Suprapubic skin (tissue), 4 donors: Measurements from ENCODE around the gene ABHD12B. TPM values are rescaled to one million over a fixed set of nuclear protein-coding genes. Genes with fewer than 3 reads are reported as not detected.

Experiments
- DNase-seq, 2 donors: peaks; one replicate each; pipeline ENCODE4 v3.0.0-alpha.2; 2019; ENCODE audit warnings: low spot score in 2 of 2
- H3K27ac ChIP-seq: fragments of 200-600 bp; sonication (generic); one replicate; pipeline ENCODE4 v1.5.1; 2019
- H3K27me3 ChIP-seq: fragments of 200-600 bp; sonication (generic); one replicate; pipeline ENCODE4 v1.5.1; 2019
- H3K36me3 ChIP-seq: fragments of 200-600 bp; sonication (generic); one replicate; pipeline ENCODE4 v1.5.1; 2019
- H3K4me1 ChIP-seq: fragments of 200-600 bp; sonication (generic); one replicate; pipeline ENCODE4 v1.5.1; 2019
- H3K4me3 ChIP-seq: fragments of 200-600 bp; sonication (generic); one replicate; pipeline ENCODE4 v1.5.1; 2019; ENCODE audit warnings: mild to moderate bottlenecking
- H3K9me3 ChIP-seq: fragments of 200-600 bp; sonication (generic); one replicate; pipeline ENCODE4 v1.5.1; 2019
- EP300 ChIP-seq: sonication (generic); formaldehyde crosslinking; IDR thresholded peaks from one replicate; pipeline ENCODE4 v1.6.1; 2017; ENCODE audit warnings: antibody characterized with exemption
- POLR2A ChIP-seq, 2 donors: fragments of 450-650 bp; IDR thresholded peaks; one replicate each; pipeline ENCODE4 v1.6.1; 2017; ENCODE audit warnings: antibody characterized with exemption in 2 of 2, mild to moderate bottlenecking in 2 of 2, moderate library complexity in 2 of 2
- POLR2AphosphoS5 ChIP-seq, 3 donors: sonication (generic); formaldehyde crosslinking; IDR thresholded peaks; one replicate each; pipeline ENCODE4 v1.6.1; 2017; ENCODE audit warnings: antibody characterized with exemption in 3 of 3
- WGBS: methylation state at CpG from one replicate; pipeline ENCODE4 v1.1.5; 2018; 5-methylcytosine and 5-hydroxymethylcytosine counted together
- total RNA-seq, 4 donors: library from RNA; depleted of rRNA; stranded (reverse); fragments of >200 nt; gene quantifications; one replicate each; pipeline ENCODE4 v1.1.0, GENCODE V29; 2016
- TF ChIP-seq, protein P1 (sequence below), 2 donors: fragments of 200-600 bp in 1 of 2; fragments of 450-650 bp in 1 of 2; sonication (generic) in 1 of 2; IDR thresholded peaks; one replicate each; pipeline ENCODE4 v1.5.1; 2016 to 2019; ENCODE audit warnings: antibody characterized with exemption in 2 of 2, mild to moderate bottlenecking in 1 of 2, moderate library complexity in 1 of 2

ABHD12B gene
- total RNA-seq, 4 donors from 2014 or later: 9.1 to 32.0 (median 25.2) TPM

DNA sequence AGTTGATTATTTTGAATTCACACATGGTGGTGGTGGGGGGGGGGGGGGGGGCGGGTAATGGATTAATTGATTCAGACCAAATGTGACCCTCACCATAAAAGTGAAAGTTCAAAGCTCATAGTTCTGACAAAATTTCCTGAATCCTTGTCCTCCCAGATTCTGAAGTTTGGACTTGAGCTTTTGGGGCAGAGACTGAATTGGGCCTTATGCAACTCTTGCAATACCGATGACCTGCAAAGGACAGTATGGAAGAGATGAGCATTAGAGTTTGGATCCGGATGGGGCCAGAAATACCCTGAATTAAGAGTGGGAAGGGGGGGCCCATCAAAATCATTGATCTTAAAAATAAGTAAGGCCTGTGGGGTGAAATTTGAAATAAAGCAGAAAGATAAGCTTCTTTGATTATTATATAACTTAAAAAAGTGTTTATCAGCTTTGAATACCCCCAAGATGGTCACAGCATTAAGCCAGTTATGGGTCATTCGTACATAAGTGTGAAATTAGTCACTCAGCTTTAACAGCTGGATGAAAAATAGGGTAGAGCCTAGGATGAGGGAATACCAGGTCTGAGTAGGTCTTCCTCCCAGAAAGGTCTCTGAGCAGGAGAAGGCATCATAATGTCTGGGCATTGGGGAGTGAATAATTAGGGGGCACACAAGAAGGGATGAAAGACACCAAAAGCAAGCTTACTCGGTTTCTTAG, 74.5 kb downstream of the ABHD12B start:
- Histone ChIP-seq H3K36me3 (no peaks in the 10 kb centered on the region), H3K4me3 (no peak overlapping the region), H3K27me3 (no peaks in the 10 kb centered on the region), H3K9me3 (no peaks in the 10 kb centered on the region), H3K27ac (no peak overlapping the region), H3K4me1 (peaks cover 19% of the 10 kb centered on the region)
- 92% methylated on average over 5 of the region's 5 CpGs for WGBS
- TF ChIP-seq POLR2AphosphoS5 (IDR thresholded peaks at IDR 0.05): no peak
- no peak for TF ChIP-seq EP300
- TF ChIP-seq POLR2A (IDR thresholded peaks at IDR 0.05): no peak
- TF ChIP-seq, protein P1, sequence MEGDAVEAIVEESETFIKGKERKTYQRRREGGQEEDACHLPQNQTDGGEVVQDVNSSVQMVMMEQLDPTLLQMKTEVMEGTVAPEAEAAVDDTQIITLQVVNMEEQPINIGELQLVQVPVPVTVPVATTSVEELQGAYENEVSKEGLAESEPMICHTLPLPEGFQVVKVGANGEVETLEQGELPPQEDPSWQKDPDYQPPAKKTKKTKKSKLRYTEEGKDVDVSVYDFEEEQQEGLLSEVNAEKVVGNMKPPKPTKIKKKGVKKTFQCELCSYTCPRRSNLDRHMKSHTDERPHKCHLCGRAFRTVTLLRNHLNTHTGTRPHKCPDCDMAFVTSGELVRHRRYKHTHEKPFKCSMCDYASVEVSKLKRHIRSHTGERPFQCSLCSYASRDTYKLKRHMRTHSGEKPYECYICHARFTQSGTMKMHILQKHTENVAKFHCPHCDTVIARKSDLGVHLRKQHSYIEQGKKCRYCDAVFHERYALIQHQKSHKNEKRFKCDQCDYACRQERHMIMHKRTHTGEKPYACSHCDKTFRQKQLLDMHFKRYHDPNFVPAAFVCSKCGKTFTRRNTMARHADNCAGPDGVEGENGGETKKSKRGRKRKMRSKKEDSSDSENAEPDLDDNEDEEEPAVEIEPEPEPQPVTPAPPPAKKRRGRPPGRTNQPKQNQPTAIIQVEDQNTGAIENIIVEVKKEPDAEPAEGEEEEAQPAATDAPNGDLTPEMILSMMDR (IDR thresholded peaks at IDR 0.05): no peak
- no peak for DNase-seq

- DNase-seq: no peak
- Histone ChIP-seq H3K27me3 (no peaks in the 10 kb centered on the region), H3K9me3 (no peaks in the 10 kb centered on the region), H3K27ac (peak overlapping the region; percentile 24), H3K4me3 (no peak overlapping the region), H3K4me1 (peaks cover 19% of the 10 kb centered on the region), H3K36me3 (no peaks in the 10 kb centered on the region)
- no peak for TF ChIP-seq EP300
- no peak for TF ChIP-seq POLR2AphosphoS5 (IDR thresholded peaks at IDR 0.05)
- TF ChIP-seq POLR2A (IDR thresholded peaks at IDR 0.05): no peak
- TF ChIP-seq, protein P1 (IDR thresholded peaks at IDR 0.05): no peak
- 66% methylated on average over 4 of the region's 4 CpGs for WGBS
Measured at GRCh38 chr14:50947446-50947845, 75.6 kb downstream of the ABHD12B start.

- no peak for DNase-seq
- no peak overlapping the region for H3K27ac ChIP-seq
- H3K27me3 ChIP-seq: no peaks in the 10 kb centered on the region
- H3K4me3 ChIP-seq: no peak overlapping the region
- H3K4me1 ChIP-seq: peaks cover 15% of the 10 kb centered on the region
- no peaks in the 10 kb centered on the region for H3K36me3 ChIP-seq
- WGBS: 89% methylated on average over 2 of the region's 2 CpGs
- TF ChIP-seq POLR2A (IDR thresholded peaks at IDR 0.05) (no peak), EP300 (no peak), POLR2AphosphoS5 (IDR thresholded peaks at IDR 0.05) (no peak)
- TF ChIP-seq, protein P1 (IDR thresholded peaks at IDR 0.05): no peak
- H3K9me3 ChIP-seq: no peaks in the 10 kb centered on the region
Measured at GRCh38 chr14:50948205-50948604, 76.4 kb downstream of the ABHD12B start.

- Histone ChIP-seq H3K36me3 (no peaks in the 10 kb centered on the region), H3K27me3 (no peaks in the 10 kb centered on the region), H3K4me1 (peaks cover 19% of the 10 kb centered on the region), H3K9me3 (no peaks in the 10 kb centered on the region), H3K4me3 (no peak overlapping the region), H3K27ac (no peak overlapping the region)
- no peak for DNase-seq
- WGBS: 94% methylated on average over 6 of the region's 6 CpGs
- no peak for TF ChIP-seq POLR2AphosphoS5 (IDR thresholded peaks at IDR 0.05)
- TF ChIP-seq, protein P1 (IDR thresholded peaks at IDR 0.05): no peak
- TF ChIP-seq POLR2A (IDR thresholded peaks at IDR 0.05): no peak
- TF ChIP-seq EP300: no peak
Measured at GRCh38 chr14:50951032-50951431, 79.2 kb downstream of the ABHD12B start.

- WGBS: 100% methylated on average over 1 of the region's 1 CpG
- peaks cover 22% of the 10 kb centered on the region for H3K4me1 ChIP-seq
- TF ChIP-seq EP300 (no peak), POLR2AphosphoS5 (IDR thresholded peaks at IDR 0.05) (no peak), POLR2A (IDR thresholded peaks at IDR 0.05) (no peak)
- TF ChIP-seq, protein P1 (IDR thresholded peaks at IDR 0.05): no peak
- H3K27me3 ChIP-seq: no peaks in the 10 kb centered on the region
- H3K36me3 ChIP-seq: no peaks in the 10 kb centered on the region
- no peaks in the 10 kb centered on the region for H3K9me3 ChIP-seq
- H3K27ac ChIP-seq: no peak overlapping the region
- no peak for DNase-seq
- H3K4me3 ChIP-seq: no peak overlapping the region
Measured at GRCh38 chr14:50953502-50953901, 81.6 kb downstream of the ABHD12B start.

Other genes with a start within 250 kb of the ABHD12B start
- 10 to 100 TPM; 23.3 to 40.0 (median 26.2) TPM for gene SAV1, start 203.7 kb upstream of the ABHD12B start, total RNA-seq
- 10 to 100 TPM; 22.7 to 48.2 (median 36.8) TPM for gene NIN, start 40.9 kb upstream of the ABHD12B start, total RNA-seq
- 10 to 100 TPM; 43.3 to 73.4 (median 48.4) TPM for gene PYGL, start 72.4 kb downstream of the ABHD12B start, total RNA-seq
- gene TRIM9, start 223.1 kb downstream of the ABHD12B start, total RNA-seq: 1 to 10 TPM in 3 of 4 donors, under 1 TPM in 1; 0.45 to 5.0 (median 1.8) TPM